GM19240 (cell line): ENCODE results near the gene COPG2.
"Not testable (repeated sequence)": the region's sequence is repeated elsewhere in the genome, so short reads cannot be mapped to it uniquely, and the experiment has no call there.

Experiments
- DNase-seq: peaks from one replicate; pipeline ENCODE4 v3.0.0; 2011; ENCODE audit warnings: low spot score; ENCODE audit not compliant: insufficient read length

The COPG2 gene

GRCh38 chr7:130566168-130566897 is 102.2 kb downstream of the COPG2 start:
- no peak for DNase-seq

DNA sequence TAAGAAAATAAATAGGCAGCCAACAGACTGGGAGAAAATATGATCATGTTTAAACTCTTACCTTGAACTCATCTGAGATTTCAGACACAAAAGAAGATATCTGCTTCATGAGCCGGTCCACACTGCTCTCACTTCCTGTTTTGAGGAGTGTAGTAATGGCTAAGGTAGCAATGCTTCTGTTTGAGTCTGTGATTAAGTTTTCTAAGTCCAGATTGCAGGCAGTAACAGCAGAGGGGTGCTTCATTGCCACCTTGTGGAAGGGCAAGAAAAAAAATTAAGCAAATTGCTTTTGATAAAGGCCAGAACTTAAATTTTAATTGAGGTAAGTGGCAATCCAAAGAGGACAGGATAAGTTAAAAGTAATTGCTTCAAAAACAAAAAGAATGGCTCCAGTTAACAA is 107.6 kb downstream of the COPG2 start:
- DNase-seq = peak; percentile 29

GRCh38 chr7:130559184-130559583 is 109.4 kb downstream of the COPG2 start:
- no peak for DNase-seq

DNA sequence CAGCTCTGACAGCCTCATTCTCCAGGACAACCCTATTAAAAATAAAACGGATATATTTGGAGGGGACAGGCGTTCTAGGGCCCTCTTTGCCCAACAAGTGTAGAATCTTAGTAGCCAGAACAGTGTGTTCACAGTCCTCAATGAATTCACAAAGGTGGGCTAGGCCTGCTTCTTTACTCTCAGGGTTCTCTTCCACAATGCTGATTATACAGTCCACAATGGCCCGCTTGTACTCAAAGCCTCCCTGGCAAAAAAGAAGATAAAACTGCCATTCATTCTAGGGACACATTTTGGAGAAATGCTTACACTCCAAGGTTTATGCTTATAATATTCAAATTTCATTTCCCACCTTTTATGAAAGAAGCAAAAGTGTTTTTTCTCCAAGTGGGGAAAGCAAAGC is 114.1 kb downstream of the COPG2 start:
- DNase-seq = no peak

DNA sequence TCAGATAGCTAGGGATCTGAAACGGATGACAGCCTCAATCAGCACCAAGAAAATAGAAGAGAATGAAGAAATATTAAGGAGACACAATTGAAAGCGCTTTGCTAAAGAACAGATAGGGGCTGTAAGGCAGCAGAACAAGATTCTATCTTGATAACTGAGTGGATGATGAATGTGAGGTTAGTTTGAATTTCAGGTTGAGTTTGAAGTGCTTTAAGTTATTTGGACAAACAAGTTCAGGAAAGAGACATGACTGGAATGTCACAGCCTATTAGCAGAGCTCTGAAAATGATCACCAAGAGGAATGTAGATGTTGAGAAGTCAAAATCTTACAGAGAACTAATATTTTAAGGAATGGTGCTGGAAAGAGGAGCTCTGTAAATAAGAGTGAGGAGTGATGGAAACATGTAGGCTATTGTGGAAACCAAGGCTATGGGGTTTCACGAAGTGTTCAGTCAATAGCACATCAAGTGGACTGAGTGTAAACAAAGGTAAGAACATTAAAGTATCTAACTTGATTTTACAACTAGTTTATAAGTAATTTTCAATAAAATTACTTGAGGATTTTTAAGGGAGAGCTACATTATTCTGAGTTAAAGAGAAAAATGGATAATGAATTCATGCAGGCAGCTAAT is 115.0 kb downstream of the COPG2 start:
- no peak for DNase-seq

GRCh38 chr7:130544356-130544755 is 124.2 kb downstream of the COPG2 start:
- no peak for DNase-seq

DNA sequence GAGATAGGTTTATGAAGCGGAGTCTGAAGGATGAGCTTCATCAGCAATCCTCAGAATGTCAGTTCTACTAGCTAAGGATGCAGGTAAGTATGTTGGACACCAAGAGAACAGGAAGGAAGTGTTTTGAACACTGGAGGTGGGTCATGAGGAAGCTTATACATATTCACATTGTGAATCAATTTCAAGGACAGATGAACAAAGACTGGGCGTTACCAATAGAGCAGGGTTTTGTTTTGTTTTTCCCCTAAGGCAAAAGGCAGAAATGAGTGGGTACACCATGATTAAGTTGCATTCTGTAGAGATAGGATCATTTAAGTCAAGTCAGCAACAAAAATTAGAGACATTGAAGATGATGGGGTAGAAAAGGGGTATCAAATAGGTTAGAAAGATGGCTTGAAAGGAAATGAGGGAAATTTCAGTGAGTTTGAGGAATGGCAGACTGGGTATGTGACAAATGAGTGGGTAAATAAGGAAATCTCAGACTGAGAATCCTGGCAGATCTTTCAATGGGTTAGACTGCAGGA is 125.0 kb downstream of the COPG2 start:
- DNase-seq = no peak

GRCh38 chr7:130542297-130542696 is 126.3 kb downstream of the COPG2 start:
- DNase-seq = not testable (repeated sequence)

DNA sequence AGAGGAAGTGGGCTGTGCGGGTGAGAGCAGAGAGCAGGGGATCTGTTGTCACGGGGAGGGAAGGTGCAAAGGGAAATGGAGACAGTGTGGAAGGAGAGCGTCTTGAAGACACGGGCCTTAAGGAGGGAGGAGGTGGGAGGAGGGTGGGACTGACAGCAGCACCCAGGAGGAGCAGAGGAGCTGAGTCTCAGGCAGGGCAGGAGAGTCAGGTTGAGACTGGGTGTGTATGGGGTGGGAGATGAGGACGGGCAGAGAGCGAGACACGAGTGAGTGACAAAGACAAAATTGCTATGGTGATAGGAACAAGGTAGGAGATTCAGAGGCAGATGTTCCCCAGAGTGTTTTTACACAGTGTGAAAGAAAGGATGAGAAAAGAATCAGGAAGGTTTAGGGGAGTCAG is 127.3 kb downstream of the COPG2 start:
- DNase-seq = not testable (repeated sequence)

GRCh38 chr7:130537894-130538293 is 130.7 kb downstream of the COPG2 start:
- not testable (repeated sequence) for DNase-seq

GRCh38 chr7:130529417-130529816 is 139.1 kb downstream of the COPG2 start:
- no peak for DNase-seq

- not testable (repeated sequence) for DNase-seq
Measured at GRCh38 chr7:130527752-130528355, 140.7 kb downstream of the COPG2 start.

- DNase-seq = no peak
Measured at GRCh38 chr7:130524628-130525027, 143.9 kb downstream of the COPG2 start.

DNA sequence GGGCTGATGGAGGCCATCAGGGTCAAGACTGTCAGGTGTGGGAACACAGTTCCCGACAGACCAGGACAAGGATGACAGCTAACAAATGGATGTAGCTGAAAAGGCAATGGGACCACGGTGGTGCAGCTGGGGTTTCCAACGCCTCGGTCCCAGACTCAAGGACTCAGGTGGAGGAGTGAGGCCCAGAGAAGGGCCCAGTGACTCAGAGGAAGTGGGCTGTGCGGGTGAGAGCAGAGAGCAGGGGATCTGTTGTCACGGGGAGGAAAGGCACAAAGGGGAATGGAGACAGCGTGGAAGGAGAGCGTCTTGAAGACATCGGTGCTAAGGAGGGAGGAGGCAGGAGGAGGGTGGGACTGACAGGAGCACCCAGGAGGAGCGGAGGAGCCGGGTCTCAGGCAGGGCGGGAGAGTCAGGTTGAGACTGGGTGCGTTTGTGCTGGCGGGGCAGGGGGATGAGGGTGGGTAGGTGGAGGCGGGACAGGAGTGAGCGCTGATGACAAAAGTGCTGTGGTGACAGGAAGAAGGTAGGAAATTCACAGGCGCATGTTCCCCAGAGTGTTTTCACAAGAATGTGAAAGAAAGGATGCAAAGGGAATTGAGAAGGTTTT is 144.9 kb downstream of the COPG2 start:
- DNase-seq = not testable (repeated sequence)

GRCh38 chr7:130521258-130521951 is 147.1 kb downstream of the COPG2 start:
- DNase-seq = no peak

DNA sequence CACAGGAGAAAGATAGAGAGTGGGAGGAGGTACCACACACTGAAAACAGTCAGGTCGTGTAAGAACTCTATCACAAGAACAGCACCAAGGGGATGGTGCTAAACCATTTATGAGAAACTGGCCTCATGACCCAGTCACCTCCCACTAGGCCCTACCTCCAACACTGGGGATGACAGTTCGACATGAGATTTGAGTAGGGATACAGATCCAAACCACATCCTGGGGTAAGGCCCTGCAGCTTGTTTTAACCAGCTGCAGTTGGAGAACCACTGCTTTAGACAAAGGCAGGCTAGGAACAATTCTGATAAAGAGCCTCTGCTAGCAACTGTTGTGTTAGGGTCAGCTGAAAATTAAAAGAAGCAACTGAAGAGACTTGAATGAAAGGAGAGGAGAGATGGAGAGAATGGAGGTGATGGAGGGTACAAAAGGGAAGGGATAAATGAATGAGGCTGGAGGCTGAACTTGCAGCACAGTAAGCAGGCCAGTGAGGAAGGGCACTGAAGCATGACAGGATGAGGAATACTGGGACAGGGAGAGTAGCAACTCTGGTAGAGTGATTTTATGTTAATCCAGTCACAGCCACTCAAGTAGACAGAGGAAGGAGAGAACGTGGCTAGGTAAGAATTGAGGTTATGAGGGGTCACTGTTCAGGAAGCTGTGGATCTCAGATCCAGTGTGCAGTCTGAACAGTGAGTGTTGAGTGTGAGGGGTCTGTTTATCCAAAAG is 153.1 kb downstream of the COPG2 start:
- DNase-seq = no peak

DNA sequence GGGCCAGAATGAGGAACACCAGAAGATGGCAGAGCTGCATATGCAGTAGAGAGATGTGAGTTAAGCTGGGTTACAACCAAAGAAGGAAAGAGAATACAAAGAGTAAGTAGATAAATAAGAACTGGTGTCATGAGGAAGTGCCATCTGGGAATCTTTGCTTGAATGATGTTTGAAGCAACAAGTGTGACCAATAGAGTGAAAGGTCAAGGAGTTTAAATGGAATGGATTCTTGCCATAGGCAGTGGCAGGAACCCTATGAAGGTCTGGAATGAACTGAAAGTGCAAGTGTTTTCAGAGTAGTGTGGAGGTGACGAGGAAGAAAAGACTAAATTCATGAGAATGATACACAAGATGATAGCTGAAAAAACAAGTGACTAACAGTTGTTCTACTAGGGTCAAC is 155.1 kb downstream of the COPG2 start:
- no peak for DNase-seq

DNA sequence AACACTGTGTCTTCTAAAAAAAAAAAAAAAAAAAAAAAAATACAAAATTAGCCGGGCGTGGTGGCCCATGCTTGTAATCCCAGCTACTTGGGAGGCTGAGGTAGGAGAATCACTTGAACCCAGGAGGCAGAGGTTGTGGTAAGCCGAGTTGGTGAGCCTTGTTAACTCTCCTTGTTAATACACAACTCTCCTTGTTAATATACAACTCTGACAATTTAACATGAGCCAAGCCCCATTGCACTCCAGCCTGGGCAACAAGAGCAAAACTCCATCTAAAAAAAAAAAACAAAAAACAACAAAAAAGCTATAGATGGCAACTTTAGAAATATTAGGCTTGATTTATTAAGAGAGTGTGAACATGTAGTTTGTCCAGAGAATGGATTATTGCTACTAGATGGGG is 156.5 kb downstream of the COPG2 start:
- DNase-seq = not testable (repeated sequence)

DNA sequence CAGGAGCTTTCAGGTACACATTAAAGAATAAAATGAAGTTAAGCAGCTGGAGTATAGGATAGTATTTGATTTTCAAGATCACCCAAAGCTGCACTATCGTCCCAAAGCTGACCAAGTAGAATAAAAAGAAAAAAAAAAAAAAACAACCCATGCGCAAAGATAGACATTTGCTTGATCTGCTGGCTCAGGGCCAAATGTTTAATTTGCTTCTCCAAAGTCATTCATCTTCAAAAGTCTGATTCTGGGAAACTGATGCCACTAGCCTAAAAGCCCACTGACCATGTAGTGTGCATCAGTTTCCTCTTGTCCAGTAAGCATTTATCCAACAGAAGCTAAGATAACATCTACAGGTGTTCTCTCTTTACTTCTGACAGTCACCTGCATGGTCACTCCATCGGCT is 162.2 kb downstream of the COPG2 start:
- no peak for DNase-seq

DNA sequence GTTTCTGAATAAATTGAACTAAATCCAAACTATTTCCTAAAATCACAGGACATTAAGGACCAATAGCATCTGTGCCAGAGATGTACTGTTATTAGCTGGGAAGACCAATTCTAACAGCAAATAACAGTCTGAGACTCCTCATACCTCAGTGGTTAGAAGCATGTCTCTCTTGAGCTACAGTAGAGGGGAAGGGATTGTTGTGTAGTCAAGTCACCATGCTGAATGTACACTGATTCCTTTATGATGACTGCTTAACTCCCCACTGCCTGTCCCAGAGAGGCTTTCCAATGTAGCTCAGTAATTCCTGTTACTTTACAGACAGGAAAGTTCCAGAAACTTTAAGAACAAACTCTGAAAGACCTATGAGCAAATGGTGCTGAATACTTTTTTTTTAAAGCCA is 162.8 kb downstream of the COPG2 start:
- DNase-seq = no peak

- DNase-seq = no peak
Measured at GRCh38 chr7:130500910-130501309, 167.6 kb downstream of the COPG2 start.
